Stimulated activated CD8-positive, alpha-beta memory T cell treated with anti-CD3 and anti-CD28 coated beads, Interleukin-4, amount 100 ng/mL, for 24 hours (primary cell): Measurements from ENCODE around the gene LRP2.
"Not testable (repeated sequence)": the region's sequence is repeated elsewhere in the genome, so short reads cannot be mapped to it uniquely, and the experiment has no call there.

Source experiments
- DNase-seq: peaks from one replicate; pipeline ENCODE4 v3.0.0-alpha.2; 2020; ENCODE audit warnings: low read depth

Gene LRP2

DNA sequence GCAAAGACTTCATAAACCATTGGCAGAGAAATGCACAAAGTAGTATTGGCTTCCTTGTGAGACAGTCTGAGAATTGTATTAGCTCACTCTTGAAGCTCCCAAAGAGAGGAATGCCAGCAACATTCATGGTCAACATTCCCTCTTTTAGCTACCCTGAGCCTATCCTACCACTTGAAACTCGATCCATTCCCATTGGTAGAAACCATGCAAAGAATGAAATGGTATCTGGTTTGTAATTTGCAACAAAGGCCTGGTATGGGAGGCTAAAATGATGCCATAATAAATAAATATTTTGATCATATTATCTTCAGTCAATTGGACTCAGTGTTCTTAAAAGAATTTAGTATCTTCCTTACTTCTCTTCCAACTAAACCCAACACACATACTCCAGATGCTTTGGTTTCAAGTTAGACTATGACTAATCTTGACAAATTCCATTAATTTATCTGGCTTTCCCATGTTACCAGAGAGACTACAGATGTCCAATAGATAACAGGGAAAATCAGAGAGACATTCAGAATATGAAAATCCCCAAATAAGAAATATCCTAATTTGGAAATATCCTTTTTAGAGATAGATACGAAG, 190.1 kb downstream of the LRP2 start:
- DNase-seq: no peak

DNA sequence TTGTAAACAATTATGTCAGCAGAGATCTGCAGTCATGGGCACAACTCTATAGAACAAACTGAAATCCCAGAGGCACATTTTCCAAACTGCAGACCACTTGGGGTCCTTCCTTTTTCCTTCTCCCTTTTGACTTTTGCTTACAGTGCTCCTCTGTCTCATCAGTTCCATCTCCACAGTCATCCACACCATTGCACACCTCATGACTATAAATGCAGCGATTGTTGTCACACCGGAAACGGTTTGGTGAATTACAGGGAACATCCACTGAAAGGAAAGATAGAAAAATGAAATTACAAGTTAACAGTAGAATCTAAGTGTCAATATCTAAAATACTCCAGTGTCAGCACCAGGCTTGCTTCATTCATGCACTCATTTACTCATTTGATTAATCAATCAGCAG, 196.5 kb downstream of the LRP2 start:
- DNase-seq: no peak

DNA sequence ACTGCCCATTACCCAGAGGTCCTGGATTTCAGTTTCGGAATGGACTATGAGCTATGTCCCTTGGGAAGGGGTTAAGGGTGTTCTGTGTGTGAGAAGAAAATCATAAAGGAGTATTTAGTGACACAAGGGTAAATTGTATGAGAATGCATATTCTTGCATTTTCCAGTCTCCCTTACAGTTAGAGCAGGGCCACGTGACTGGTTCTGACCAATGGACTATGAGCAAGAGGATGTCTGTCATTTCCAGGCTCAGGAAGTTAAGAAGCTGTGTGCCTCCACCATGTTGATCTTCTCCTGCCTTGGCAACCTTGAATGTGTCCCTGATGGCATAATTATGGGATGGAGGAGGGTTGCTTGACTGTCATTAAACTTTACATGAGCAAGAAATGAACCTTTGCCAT, 198.0 kb downstream of the LRP2 start:
- no peak for DNase-seq

DNA sequence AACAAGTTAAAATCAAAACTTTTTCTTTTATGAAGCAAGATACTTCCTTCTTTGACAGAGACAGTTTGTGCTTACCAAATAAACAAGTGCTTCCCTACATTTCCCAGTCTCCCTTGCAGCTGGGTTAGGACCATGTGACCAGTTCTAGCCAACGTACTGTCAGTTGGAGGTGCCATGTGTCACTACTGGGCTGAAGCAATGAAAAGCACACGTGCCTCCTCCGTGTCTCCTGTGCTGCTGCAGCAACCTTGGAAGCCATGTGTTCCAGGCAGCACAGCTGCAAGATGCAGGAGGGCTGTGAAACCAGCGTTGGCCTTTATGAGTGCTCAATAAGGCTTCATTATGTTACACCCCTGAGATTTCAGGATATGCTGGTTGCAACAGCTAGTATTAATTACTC, 199.7 kb downstream of the LRP2 start:
- no peak for DNase-seq

DNA sequence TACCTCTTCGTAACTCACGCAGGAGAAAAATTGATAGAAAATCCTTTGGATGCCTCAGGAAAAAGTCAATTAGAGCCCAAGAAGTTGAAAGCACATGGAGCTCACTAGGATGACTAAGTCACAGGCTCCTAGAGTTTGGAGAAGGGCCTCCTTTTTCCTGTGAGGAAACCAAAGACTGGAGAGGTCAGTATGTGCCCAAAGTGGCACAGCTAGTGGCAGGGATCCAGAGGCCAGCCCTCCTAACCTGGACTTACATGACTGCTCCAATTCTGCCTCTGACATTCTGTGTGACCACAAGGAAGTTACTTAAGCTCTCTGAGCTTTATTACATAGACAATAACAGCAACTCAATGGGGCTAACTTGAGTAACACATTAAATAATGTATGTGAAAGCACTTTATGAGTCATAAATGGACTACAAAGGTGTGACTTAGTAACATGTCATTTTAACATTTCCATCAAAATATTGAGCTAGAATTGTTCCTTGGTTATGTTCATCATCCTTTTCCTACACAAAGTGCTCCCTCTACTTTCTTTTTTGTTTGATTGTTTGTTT, 201.3 kb downstream of the LRP2 start:
- no peak for DNase-seq

DNA sequence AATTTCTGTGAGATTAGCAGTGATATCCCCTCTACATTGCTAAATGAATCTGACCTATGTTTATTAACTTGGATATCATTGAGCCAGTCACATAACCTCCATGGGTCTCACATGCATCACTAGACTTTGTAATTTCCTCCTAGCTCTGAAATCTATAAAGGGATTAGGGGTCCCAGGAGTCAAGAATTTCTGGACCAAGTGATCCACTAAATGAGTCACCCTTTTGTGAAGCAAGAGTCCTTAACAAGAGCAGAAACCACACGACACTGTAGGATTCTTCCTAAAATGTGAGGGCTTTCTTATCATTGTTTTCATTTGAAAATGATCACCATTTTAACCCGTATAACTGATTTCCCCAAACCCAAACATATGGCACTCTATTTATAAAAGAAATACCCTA, 202.6 kb downstream of the LRP2 start:
- no peak for DNase-seq

DNA sequence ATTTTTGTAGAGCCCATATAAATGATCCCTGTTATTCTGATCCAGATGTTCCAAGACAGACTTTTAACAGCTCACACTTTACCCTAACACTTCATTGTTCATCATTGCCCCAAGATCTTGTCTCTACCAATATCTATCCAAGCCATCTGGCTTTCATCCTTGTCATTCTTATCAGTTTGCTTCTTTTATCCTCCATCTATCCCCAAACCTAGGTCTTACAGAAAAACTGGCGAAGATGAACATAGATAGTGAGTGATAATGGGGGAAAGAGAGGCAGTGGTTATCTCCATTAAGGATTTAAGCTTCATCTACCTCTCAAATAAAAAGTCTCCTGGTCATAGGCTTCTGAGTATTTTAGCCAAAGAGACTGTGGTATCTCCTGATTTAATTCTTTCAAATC, 203.5 kb downstream of the LRP2 start:
- DNase-seq: no peak

DNA sequence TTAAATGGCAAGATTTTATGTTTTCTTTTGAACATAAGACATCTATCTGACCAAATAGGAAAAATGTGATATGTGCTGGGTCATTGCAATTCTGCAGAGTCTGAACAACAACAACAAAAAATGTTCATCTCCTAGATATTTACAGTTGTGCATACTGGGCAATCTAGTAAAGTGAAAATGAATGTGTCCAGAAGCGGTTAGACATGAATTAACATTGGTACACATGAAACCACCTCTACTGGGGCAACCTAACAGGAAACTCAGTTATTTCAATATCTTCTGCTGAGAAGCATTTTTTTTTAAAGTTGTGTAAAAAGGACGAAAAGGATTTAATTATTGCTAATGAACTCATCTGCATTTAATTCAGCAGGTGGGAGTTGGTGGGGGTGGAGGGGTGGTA, 216.1 kb downstream of the LRP2 start:
- DNase-seq: no peak

DNA sequence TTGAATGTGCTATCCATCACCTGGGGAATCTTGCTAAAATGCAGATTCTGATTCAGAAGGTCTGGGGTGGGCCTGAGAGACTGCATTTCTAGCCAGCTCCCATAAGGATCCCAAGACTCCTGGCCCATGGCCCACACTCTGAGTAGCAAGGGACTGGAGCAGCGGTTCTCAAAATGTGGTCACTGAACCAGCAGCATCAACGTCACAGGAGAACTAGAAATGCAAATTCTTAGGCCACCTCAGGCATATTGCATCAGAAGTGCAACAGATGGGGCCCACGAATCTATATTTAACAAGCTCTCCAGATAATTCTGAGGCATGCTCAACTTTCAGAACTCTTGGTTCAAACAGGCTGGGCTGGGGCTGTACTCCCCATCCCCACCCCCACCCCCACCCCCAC, 218.3 kb downstream of the LRP2 start:
- DNase-seq: no peak

DNA sequence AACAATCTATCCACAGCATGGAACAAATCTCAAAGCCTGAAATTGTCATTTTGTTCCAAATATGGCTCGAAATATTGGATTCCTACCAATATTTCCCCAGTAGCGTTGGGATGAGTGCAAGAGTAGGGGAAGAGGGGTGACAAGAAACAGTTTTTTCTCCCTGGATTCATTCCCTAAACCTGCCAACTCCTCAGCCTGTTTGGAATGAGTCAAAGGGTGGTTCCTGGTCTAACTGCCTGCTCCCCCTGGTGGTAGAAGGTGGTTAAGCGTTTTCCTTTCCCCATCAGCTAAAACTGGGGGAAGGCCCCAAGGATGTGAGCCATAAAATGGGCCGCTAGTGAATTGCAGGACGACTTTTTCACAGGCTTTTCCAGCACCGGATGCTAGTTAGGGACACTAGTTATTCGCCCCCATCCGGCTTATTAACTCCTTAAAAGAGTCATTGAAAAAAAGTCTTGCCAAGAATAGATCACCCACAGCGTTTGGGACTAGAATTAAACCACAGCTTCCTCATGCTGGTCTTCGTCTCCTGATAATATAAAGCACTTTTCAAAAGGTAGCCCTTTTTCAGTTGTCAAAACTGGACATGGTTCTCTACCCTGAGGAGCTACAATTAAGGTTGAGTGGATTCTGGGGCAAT, 220.5 kb downstream of the LRP2 start:
- DNase-seq: peak; percentile 42

DNA sequence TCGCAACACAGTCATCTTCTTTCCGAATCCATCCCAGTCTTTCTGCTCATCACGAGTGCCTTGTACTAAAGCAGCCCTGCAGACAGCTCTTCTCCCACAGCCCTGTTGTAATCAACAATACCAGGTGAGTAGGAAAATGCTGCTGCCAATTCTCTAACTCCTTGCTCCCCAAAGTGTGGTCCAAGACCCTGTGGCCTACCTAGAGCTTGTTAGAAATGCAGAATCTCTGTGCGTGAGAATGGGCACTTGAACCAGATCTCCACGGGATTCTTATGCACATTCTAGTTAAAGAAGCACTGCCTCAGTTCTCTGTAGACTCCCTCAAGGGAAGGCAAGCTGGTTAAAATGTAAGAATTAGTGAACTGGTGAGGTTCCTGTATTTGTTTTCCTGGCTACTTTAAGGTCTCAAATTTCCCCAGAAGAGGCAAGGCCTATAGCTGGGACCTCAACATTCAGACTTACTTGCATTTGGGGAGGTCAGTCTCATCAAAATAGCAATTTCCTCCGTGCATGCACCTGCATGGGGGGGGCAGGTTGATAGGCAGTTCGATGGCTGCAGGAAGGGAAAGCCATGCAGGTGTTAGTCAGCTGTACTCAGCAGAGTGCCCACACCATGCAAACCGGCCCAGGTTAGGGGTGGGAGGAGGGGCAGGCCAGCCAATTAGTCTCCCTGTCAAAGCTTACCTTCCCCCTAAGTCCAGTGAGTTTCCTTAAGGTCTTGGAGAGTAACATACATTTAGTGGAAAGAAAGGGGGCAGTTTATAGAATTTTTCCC, 222.2 kb downstream of the LRP2 start:
- DNase-seq: no peak

DNA sequence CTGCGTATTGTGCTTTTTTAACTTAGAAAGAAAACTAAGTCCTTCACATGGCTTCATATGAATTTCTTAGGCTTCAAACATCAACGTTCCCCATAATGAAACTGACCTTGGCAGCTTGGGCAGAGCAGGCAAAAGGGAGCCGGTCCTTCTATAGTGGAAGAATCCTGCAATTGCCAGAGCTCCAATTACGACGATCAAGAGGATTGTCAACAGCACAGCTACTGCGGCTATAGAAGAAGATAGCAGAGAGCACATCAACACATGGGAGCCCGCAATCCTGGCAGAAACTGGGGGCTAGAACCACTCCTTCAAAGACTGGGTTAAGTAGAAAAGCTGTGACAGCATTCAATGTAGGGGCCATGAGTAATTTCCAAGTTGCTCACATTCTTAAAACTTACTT, 223.2 kb downstream of the LRP2 start:
- no peak for DNase-seq

DNA sequence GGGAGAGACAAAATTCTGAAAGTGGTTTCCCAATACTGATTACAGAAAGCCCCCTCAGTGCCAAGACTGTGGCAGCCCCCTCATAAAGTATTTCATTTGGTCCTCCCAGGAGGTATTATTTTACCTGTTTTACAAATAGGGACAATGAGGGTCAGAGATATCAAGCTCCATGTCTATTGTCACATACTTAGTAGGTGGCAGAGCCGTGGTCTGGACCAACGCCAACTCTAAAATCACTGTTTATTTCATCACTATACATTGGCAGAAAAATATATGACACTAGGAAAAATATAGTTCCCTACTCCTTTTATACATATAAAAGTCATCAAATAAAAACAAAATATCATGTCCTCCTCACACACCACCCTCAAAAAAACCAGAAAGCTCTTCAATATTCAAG, 224.4 kb downstream of the LRP2 start:
- DNase-seq: no peak

DNA sequence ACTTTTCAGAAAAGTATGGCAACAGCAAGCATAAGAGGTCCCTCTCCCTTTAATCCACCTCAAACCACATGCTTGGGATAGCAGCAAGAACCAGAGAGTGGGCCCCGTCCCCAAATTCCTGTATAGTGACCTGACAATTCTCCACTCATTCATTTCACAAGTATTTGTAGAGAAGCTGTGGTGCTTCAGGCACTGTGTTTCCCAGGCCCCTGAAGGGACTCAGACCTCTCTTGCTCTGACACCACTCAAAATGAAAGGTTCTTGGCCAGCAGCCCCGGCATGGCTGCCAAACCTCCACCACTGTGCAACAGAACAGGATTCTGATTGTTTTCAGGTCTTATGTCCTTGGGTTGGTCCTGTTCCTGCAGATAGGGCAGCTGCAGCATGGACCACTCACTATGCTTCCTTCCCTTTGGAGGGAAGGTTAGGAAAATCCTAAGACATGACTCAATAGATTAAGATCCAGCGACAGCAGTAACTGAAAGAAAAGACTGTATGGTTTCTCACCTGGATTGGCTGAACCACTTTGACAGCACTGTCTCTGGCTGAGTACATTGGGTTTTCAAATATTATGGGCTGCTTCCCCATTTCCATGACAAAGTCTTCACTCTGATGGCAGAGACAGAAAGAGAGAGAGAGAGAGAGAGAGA, 225.3 kb downstream of the LRP2 start:
- no peak for DNase-seq

DNA sequence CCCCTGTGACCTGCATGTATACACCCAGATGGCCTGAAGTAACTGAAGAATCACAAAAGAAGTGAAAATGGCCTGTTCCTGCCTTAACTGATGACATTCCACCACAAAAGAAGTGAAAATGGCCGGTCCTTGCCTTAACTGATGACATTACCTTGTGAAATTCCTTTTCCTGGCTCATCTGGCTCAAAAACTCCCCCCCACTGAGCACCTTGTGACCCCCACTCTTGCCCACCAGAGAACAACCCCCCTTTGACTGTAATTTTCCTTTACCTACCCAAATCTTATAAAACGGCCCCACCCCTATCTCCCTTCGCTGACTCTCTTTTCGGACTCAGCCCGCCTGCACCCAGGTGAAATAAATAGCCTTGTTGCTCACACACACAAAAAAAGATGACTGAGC, 225.9 kb downstream of the LRP2 start:
- DNase-seq: not testable (repeated sequence)

DNA sequence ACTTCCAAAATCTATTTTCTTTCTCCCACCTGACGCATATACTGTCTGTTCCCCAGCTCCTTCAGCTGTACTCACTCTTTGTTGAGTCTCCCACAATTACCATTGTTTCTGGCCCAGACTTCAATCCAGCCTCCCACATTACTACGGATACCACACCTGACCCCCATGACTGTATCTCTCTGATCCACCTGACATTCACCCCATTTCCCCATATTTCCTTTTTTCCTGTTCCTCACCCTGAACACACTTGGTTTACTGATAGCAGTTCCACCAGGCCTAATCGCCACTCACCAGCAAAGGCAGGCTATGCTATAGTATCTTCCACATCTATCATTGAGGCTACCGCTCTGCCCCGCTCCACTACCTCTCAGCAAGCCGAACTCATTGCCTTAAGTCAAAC, 228.1 kb downstream of the LRP2 start:
- DNase-seq: not testable (repeated sequence)

DNA sequence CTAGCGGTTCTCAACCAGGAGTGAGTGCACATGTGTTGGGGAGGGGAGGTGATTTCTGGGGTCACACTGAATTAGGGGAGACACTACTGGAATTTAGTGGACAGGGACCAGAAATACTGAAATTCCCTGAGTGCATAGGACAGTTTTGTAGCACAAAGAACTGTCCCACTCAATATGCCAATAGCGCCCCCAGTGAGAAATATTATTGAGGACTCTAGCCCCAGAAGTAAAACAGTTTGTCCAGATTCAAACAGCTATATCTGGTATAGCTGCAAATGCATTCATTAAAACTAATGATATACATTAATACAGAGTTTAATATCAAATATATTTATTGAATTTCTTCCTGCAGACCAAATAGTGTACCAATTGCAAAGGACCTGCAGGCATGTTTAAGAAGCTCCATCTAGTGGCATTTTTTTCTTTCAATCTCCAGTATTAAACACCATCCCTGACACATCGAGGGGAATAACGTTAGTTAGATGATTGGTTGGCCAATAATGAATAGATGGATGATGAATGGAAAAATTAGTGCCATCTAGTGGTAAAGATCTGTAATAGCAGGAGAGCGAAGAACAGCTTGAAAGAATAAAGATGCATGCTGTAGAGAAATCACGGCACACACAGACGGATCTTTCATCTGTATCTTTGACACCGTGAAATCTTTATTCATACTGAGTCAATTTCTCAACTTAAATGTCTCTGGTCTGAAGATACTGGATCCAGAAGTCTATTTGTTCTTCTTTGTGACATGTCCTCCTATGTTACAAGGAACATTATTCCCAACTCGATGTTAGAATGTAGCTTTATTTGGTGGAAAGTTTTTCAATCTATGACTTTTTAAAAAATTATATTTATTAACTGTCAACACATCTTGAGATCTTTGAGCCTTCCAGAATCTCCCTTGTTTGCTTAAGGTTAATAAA, 230.5 kb downstream of the LRP2 start:
- no peak for DNase-seq

DNA sequence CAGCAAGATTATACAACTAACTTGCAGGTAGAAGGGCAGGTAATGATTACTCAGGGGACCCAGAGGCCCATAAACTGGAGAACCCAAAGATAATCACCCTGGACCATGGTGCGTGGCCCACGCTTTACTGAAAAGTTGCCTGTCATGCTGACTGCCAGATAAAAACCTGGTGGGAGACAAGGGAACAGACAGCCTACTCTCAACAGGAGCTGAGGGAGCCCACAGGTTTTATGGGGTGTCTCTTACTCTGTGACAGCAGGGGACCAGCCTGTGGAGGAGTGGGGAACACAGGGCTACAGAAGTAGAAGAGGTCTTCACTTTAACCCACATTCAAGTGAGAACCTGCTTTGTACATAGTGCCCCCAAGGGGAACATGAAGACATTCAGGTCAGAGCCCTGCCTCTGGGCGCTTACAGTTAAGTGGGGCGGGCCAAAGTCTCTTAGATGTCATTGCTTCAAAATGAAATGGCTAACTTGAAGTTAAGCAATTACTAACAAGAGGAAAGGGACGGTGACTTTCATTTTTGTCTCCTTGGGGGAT, 232.6 kb downstream of the LRP2 start:
- DNase-seq: no peak

DNA sequence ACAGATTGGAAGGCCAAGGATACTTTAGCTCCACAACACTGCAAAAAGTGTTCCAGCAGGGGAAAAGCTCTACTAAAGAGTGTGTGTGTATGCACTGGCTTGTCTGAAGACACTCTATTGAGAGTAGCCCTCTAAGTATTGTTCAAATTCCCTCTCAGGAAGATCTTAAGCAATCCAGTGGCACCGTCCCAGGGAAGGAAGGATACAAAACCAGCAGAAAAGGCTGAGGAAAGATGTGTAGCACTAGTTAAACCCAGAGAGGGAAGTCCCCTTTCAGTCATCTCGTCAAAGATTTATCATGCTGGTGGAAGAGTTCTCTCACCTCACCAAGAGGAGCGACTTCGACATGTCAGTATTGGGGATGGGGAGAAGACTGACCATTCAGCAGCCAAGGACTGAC, 242.5 kb downstream of the LRP2 start:
- no peak for DNase-seq

DNA sequence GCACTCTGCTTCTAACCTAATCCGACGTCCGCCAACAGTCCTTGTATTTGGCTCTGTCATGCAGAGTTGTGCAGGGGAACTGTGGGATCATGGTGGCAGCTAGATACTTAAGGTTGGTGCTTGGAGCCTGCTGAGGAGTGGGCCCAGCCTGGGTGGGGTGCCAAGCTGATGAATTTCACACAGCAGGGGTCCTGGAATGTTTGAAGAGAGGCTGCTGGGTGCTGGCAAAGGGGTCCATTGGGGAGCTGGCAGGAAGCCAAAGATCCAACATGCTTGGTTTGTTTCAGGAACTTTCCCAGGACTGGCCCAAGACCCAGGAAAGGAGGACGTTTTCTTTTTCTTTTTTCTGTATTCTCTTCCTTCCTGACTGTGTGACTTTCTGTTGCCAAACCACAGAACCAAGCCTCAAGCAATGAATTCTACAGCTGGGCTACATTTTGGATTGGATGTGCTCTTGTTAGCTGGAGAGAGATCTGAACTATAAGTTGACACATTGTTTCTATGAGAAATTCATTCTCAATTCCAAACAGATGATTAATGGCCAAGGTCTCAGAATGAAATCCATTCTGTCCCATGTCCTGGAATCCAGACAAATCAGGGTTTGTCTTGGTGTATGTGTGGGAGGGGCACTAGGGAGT, 243.1 kb downstream of the LRP2 start:
- DNase-seq: no peak

DNA sequence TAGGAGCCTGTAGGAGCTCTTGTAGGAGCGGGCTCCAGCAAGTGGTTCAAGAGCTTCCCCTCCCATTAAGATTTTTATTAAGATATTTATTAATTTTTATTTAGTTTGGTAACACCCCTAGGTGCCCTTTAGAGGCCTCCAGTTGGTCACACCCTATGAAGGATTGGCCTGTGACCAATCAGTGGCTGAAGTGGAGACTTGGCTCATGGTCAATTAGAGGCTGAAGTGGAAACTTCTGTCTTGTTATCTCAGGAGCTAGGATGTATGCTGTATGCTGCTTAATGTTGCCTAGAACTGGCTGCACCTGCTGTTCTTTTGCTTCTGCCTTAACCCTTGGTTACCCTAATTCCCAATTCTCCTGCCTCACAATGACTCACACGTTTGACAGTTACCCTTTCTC, 244.3 kb downstream of the LRP2 start:
- no peak for DNase-seq
